NK-92 treated with Interleukin-12 subunit alpha and Interleukin-12 subunit beta, amount 100 ng/mL, for 24 hours (cell line): ENCODE measurements around the gene UBTD1.
"Not testable (repeated sequence)": the region's sequence is repeated elsewhere in the genome, so short reads cannot be mapped to it uniquely, and the experiment has no call there.

ENCODE experiments used
- DNase-seq: peaks from one replicate; lab custom pipeline; 2025; lab: John Stamatoyannopoulos, UW

The UBTD1 gene

GRCh38 chr10:97498841-97499560 is at the start of gene UBTD1:
Gene UBTD1, plus strand, starts transcription at chr10:97498924. Its CDS starts 280 bp downstream, at chr10:97499204.
- DNase-seq: no peak

GRCh38 chr10:97450828-97451227 is 47.9 kb upstream of the UBTD1 start:
- DNase-seq: no peak

- no peak for DNase-seq
These were observed 47.1 kb upstream of the UBTD1 start for GRCh38 chr10:97451605-97452004.

DNA sequence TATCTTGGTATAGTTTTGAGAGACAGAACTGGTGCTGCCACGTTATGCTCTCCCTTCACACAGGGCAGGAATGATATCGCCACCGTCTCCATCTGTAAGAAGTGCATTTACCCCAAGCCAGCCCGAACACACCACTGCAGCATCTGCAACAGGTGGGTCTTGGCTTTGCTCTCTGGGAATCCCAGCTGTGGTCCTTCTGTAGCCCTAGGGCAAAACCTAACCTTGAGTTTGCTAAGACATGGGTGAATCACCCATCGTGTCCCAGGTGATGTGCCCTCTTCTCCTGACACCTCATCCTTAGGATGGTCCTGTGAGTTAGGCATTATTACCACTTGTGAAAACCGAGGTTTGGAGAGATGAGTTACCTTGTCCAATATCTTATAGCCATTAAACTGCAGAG is 46.4 kb upstream of the UBTD1 start:
- no peak for DNase-seq

- DNase-seq: no peak
These were observed 44.2 kb upstream of the UBTD1 start for GRCh38 chr10:97454330-97455036.

DNA sequence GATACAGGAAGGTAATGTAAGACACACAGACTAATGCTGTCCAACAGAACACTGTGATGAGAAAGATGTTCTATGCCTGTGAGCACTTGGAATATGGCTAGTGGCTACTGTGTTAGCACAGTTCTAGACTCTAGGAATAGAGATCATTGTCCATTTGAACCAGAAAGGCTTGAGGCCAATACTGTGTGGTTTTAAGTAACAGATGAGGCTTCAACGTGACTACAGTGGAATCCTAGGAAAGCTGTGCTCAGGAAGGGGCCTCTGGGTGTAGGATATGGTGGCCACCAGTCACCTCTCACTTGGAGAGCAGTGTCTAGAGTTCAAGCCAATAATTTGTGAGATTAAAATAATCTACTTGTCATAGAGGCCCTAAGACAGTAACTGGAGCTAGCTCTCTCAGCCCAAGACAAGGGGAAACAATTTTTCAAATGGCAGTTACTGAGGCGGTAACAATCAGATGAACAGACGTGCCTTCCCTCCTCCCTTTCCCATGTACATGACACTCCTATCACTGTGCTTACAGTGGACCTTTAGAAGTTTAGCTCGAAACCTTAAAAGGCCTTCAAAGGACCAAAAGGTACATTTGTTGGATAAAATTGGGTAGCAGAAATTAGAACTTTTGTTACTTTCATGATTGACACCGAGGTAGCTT is 42.6 kb upstream of the UBTD1 start:
- no peak for DNase-seq

GRCh38 chr10:97456686-97457065 is 42.0 kb upstream of the UBTD1 start:
- no peak for DNase-seq

GRCh38 chr10:97459111-97459510 is 39.6 kb upstream of the UBTD1 start:
- no peak for DNase-seq

- no peak for DNase-seq
These were observed 38.8 kb upstream of the UBTD1 start for GRCh38 chr10:97459933-97460332.

DNA sequence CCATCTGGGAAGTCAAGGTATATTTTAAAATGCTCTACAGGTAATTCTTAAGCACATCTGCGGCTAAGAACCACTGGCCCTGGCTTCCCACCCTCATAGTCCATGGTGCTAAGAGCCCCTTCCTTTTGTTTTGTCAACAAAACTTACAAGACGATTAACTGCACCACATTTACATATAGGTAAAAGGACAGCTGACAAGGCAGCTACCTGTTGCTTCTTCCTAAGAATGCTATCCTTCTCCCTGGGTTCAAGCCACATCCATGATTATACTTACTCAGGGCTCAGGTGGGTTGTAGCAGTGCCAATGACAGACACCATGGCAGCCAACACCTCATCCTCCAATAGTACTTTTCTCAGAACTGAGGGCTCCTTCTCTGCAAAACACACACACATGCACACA is 36.4 kb upstream of the UBTD1 start:
- DNase-seq: no peak

- no peak for DNase-seq
These were observed 35.2 kb upstream of the UBTD1 start for GRCh38 chr10:97463363-97464132.

- no peak for DNase-seq
These were observed 34.5 kb upstream of the UBTD1 start for GRCh38 chr10:97464226-97464625.

DNA sequence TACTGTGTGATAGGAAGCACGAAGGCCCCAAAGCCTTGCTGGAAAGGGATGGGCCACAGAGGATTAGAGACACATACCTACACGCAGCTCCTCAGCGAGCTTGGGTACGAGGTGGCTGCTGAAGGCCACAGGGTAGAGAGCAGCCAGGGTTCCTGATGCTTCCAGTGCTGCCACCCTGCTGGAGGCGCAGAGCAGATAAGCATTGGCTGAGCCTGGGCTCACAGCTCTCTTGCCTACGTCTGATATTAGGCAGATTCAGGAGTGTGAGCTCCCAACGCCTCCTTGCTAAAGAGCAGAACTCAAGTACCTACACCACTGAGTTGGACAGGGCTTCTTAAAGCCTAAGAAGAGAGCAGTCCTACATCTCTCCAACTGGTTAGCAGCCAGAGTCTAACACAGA is 32.7 kb upstream of the UBTD1 start:
- DNase-seq: no peak

GRCh38 chr10:97466755-97467154 is 32.0 kb upstream of the UBTD1 start:
- no peak for DNase-seq

- no peak for DNase-seq
These were observed 30.6 kb upstream of the UBTD1 start for GRCh38 chr10:97468162-97468561.

- not testable (repeated sequence) for DNase-seq
These were observed 29.9 kb upstream of the UBTD1 start for GRCh38 chr10:97468781-97469180.

GRCh38 chr10:97474918-97475317 is 23.8 kb upstream of the UBTD1 start:
- DNase-seq: no peak

DNA sequence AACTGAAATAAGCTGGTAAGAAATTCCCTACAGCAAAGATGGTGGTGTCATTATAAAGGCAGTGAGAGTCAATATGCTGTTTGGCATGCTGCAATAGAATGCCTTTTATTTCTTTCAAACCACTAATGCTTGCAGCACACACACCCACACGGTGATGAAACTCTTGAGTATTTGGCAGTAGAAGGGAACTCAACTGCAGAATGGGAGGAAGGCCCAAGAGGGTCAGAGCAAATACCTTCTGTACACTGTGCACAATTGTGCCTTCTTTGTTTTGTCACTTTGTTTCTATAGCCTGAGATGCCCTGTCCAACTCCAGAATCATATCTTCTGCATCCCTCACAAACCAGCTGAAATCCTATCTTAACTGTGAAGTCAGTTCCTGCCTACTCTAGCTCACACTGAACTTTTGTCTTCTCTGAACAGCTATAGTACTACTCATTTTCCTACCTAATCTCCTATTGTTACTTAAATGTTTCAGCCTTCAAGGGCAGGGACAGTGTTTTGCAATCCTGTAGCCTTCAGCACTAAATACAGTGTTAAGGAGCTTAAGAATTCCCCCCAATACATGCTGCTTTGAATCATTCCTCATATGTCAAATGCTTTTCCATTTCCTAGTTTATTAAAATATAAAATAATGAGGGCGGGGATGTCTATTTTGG is 22.7 kb upstream of the UBTD1 start:
- DNase-seq: no peak

GRCh38 chr10:97479410-97479809 is 19.3 kb upstream of the UBTD1 start:
- DNase-seq: not testable (repeated sequence)

GRCh38 chr10:97479939-97480338 is 18.8 kb upstream of the UBTD1 start:
- DNase-seq: no peak

DNA sequence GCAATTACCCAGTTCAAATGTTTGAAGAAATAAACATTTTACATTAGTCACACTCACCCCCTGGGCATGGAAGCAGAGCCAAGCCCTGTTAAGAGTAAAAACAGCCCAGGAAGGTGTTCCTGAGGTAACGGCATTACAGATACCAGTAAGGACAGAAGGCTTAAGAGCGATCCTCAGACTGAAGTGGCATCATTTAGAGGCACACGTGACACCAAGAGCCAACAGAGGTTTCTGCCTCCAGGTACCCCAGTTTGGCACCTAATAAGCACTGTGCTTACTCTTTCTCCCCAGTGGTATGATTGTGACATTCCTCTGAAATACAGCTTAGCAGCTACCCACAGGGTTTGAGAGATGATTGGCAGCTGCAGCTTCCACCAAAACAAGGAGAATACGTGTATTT is 17.7 kb upstream of the UBTD1 start:
- no peak for DNase-seq

GRCh38 chr10:97482381-97482780 is 16.3 kb upstream of the UBTD1 start:
- no peak for DNase-seq
